HepG2 (cell line): ENCODE data around the gene HAX1. TPM values are rescaled to one million over a fixed set of nuclear protein-coding genes. Genes with fewer than 3 reads are reported as not detected.
"Not testable (repeated sequence)": the region's sequence is repeated elsewhere in the genome, so short reads cannot be mapped to it uniquely, and the experiment has no call there.

ENCODE experiments used
- ATAC-seq: fragments of 200-7000 bp; cut with Tn5 transposase; 3 replicates; pipeline ENCODE4 v1.9.1; 2020; ENCODE audit warnings: mild to moderate bottlenecking, moderate library complexity
- BruUV-seq: library from RNA; stranded (reverse); fragments of 400-500 nt; replicated peaks from 2 replicates; lab custom pipeline; 2021; lab: Mats Ljungman, UMichigan
- CTCF ChIA-PET: fragments of 300-600 bp; formaldehyde crosslinking; extraction: SDS; loops from one replicate; lab custom pipeline; 2021; ENCODE audit warnings: low total read pairs, inconsistent platforms, low intra/inter-chr PET ratio; lab: Yijun Ruan, JAX
- POLR2A ChIA-PET: fragments of 350-600 bp; sonication (Branson Sonifier 250); formaldehyde crosslinking; loops from one replicate; lab custom pipeline; 2020; ENCODE audit warnings: antibody characterized with exemption, inconsistent platforms; lab: Yijun Ruan, JAX
- DNase-seq: peaks from one replicate; pipeline ENCODE4 v3.0.0-alpha.2; 2015; ENCODE audit warnings: low spot score
- FAIRE-seq: peaks from 3 replicates; lab custom pipeline; 2011; peaks lifted over from hg19 to GRCh38; lab: Jason Lieb, UNC
- H2AFZ ChIP-seq: one replicate; pipeline ENCODE4 v1.6.1; 2011; ENCODE audit warnings: low read length, inconsistent platforms
- H3K27ac ChIP-seq: fragments of 300-600 bp; 3 replicates; pipeline ENCODE4 v1.8.0; 2011; ENCODE audit warnings: mixed run types, mild to moderate bottlenecking, mixed read lengths, low read length, inconsistent platforms; ENCODE audit not compliant: insufficient read depth; ENCODE audit errors: extremely low read length
- H3K27me3 ChIP-seq, 2 experiments: fragments of 200-600 bp in 1 of 2; 2 replicates in 1 of 2; 3 replicates in 1 of 2; pipeline versions ENCODE4 v1.6.0 to v1.8.0; 2011; ENCODE audit warnings: low read length in 2 of 2, mild to moderate bottlenecking in 2 of 2, moderate library complexity in 2 of 2, inconsistent platforms in 1 of 2; ENCODE audit not compliant: insufficient read depth in 2 of 2, control insufficient read depth in 1 of 2
- H3K36me3 ChIP-seq, 2 experiments: fragments of 200-600 bp in 1 of 2; replicated peaks in 1 of 2; 2 replicates in 1 of 2; 3 replicates in 1 of 2; pipeline versions ENCODE4 v1.5.1 to v1.8.0; 2011; ENCODE audit warnings: low read length in 2 of 2, inconsistent platforms in 1 of 2; ENCODE audit not compliant: insufficient read depth in 2 of 2, control insufficient read depth in 1 of 2
- H3K4me1 ChIP-seq: 2 replicates; pipeline ENCODE4 v1.5.1; 2012; ENCODE audit warnings: low read length, inconsistent platforms; ENCODE audit not compliant: insufficient read depth
- H3K4me2 ChIP-seq: 2 replicates; pipeline ENCODE4 v1.6.0; 2011; ENCODE audit warnings: low read depth, low read length, inconsistent platforms
- H3K4me3 ChIP-seq, 3 experiments: fragments of 200-600 bp in 1 of 3; sonication (generic), shearing (Covaris generic) in 1 of 3; replicated peaks in 1 of 3; 2 replicates each; pipeline ENCODE4 v1.5.1; 2011 to 2016; ENCODE audit warnings: low read length in 3 of 3, inconsistent platforms in 2 of 3, low read depth in 2 of 3, mild to moderate bottlenecking in 2 of 3, control low read depth in 1 of 3, mixed read lengths in 1 of 3; ENCODE audit not compliant: insufficient read depth in 1 of 3
- H3K79me2 ChIP-seq: one replicate; pipeline ENCODE4 v1.6.1; 2011; ENCODE audit warnings: low read length, inconsistent platforms; ENCODE audit not compliant: insufficient read depth
- H3K9ac ChIP-seq: 2 replicates; pipeline ENCODE4 v1.6.0; 2011; ENCODE audit warnings: mild to moderate bottlenecking, low read depth, low read length, inconsistent platforms; ENCODE audit not compliant: insufficient read depth
- H3K9me3 ChIP-seq: 2 replicates; pipeline ENCODE4 v1.5.1; 2012; ENCODE audit warnings: mild to moderate bottlenecking, low read length
- H4K20me1 ChIP-seq: 2 replicates; pipeline ENCODE4 v1.6.0; 2011; ENCODE audit warnings: inconsistent platforms, mild to moderate bottlenecking, low read length, moderate library complexity; ENCODE audit not compliant: insufficient read depth
- ZNF431 ChIP-seq: sonication (generic); formaldehyde crosslinking; IDR thresholded peaks from 2 replicates; pipeline ENCODE4 v1.9.0; 2022; ENCODE audit warnings: missing genetic modification reagents, low read depth, mild to moderate bottlenecking, borderline replicate concordance
- WGBS: methylation state at CpG from one replicate; pipeline ENCODE4 v1.1.6; 2017; ENCODE audit warnings: low lambda C conversion rate; 5-methylcytosine and 5-hydroxymethylcytosine counted together
- in situ Hi-C: cut with HindIII; loops from 2 replicates; pipeline ENCODE4 v1.10.0; 2017; ENCODE audit warnings: low pct_unique_long_range_greater_than_20kb; ENCODE audit not compliant: extremely low pct_ligation_motif_present
- intact Hi-C: fragments of 100-400 bp; cut with micrococcal nuclease; formaldehyde crosslinking; loops from one replicate; pipeline ENCODE4 v1.10.0; 2022; ENCODE audit not compliant: unreplicated experiment
- polyA plus RNA-seq, 8 experiments: library from polyadenylated mRNA; depleted of rRNA in 3 of 8; stranded (reverse) in 7 of 8; unstranded in 1 of 8; fragments of >200 nt; fragmentation: Illumina TruSeq in 4 of 8; extraction: Trizol in 4 of 8; gene quantifications; 2 replicates each; pipeline versions ENCODE4 v1.2.1 to v1.2.3, GENCODE V29; 2011 to 2016; ENCODE audit warnings: low read depth in 4 of 8, missing spikeins in 1 of 8, mixed read lengths in 1 of 8; ENCODE audit not compliant: insufficient read depth in 1 of 8
- total RNA-seq, 5 experiments: library from RNA; depleted of rRNA; stranded (reverse); fragments of >200 nt; fragmentation: Illumina TruSeq; extraction: Trizol; gene quantifications; 2 replicates each; pipeline ENCODE4 v1.2.3, GENCODE V29; 2016; ENCODE audit warnings: low read depth in 1 of 5

The HAX1 gene
- total and polyA plus RNA-seq, 2 of the 13 experiments (the other 11 are each of a cell fraction or from before 2014, with no cell fraction given): 89.2 to 128 TPM

DNA sequence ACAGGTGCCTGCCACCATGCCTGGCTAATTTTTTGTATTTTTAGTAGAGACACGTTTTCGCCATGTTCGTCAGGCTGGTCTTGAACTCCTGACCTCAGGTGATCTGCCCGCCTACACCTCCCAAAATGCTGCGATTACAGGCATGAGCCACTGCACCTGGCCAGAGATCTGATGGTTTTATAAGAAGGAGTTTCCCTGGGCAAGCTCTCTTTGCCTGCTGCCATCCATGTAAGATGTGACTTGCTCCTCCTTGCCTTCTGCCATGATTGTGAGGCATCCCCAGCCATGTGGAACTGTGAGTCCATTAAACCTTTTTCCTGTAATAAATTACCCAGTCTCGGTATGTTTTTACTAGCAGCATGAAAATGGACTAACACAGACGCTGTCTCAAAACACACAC lies 36.7 kb downstream of the HAX1 start:
- POLR2A ChIA-PET, FAIRE-seq: not testable (repeated sequence)

GRCh38 chr1:154312229-154313065 lies 40.0 kb downstream of the HAX1 start:
- ATAC-seq: peak; percentile 56
- H3K4me1 ChIP-seq, H3K9me3 ChIP-seq, BruUV-seq, in situ Hi-C loops, H3K4me3 ChIP-seq, H2AFZ ChIP-seq, H3K36me3 ChIP-seq, H3K27ac ChIP-seq, H3K79me2 ChIP-seq, H3K4me2 ChIP-seq, H4K20me1 ChIP-seq, H3K9ac ChIP-seq, H3K27me3 ChIP-seq, DNase-seq, POLR2A ChIA-PET, intact Hi-C loops, FAIRE-seq: not testable (repeated sequence)
- 58% methylated on average over 8 of the region's 13 CpGs for WGBS
- CTCF ChIA-PET: interaction anchor here (0.7 kb wide), 1 partner anchor 13 kb away, joined by 3 read pairs; the partner anchor contains the start of gene ATP8B2

More for the DNA sequence above, 36.7 kb downstream of the HAX1 start:
- H3K27ac ChIP-seq, H3K36me3 ChIP-seq, H3K27me3 ChIP-seq, in situ Hi-C loops, H3K9ac ChIP-seq, H3K4me3 ChIP-seq, H3K4me2 ChIP-seq, DNase-seq, H3K9me3 ChIP-seq, H3K79me2 ChIP-seq: not testable (repeated sequence)
- peak; percentile 87; the same call in 1 of the 2 replicates for TF ChIP-seq ZNF431 (CRISPR knock-in tag)
- TF ChIP-seq, all 625 proteins: peak for 1; not testable (repeated sequence) for 624
- H3K4me1 ChIP-seq, H2AFZ ChIP-seq, ATAC-seq, BruUV-seq, H4K20me1 ChIP-seq, CTCF ChIA-PET, intact Hi-C loops: not testable (repeated sequence)
- 68% methylated on average over 7 of the region's 7 CpGs for WGBS
